Omental fat pad (tissue), 4 donors: Measurements from ENCODE around the gene MYG1. TPM values are rescaled to one million over a fixed set of nuclear protein-coding genes. Genes with fewer than 3 reads are reported as not detected.

Source experiments
- ATAC-seq: fragments of 150-250 bp; one replicate; pipeline ENCODE4 v1.9.1; 2016; ENCODE audit warnings: mild to moderate bottlenecking, moderate library complexity; ENCODE audit not compliant: low FRiP score
- DNase-seq: peaks from one replicate; pipeline ENCODE4 v3.0.0-alpha.2; 2019; ENCODE audit warnings: low spot score
- CTCF ChIP-seq, 3 donors: fragments of 450-650 bp; IDR thresholded peaks; one replicate each; pipeline ENCODE4 v1.5.1; 2016 to 2017; ENCODE audit warnings: antibody characterized with exemption in 3 of 3, mild to moderate bottlenecking in 3 of 3, moderate library complexity in 2 of 3
- total RNA-seq, 4 donors: library from RNA; depleted of rRNA; stranded (reverse); fragments of >200 nt; gene quantifications; one replicate each; pipeline ENCODE4 v1.1.0, GENCODE V29; 2016

Gene MYG1
- total RNA-seq, 4 donors from 2014 or later: 33.9 to 42.6 (median 35.7) TPM

GRCh38 chr12:53320352-53321195, 21.1 kb downstream of the MYG1 start:
- peak; percentile 5 for ATAC-seq
- TF ChIP-seq CTCF (IDR thresholded peaks at IDR 0.05): no peak
- no peak for DNase-seq

- DNase-seq: no peak
- no peak for ATAC-seq
Measured at GRCh38 chr12:53324113-53324778, 24.8 kb downstream of the MYG1 start.

GRCh38 chr12:53324779-53325510, 25.4 kb downstream of the MYG1 start:
- ATAC-seq (peak; percentile 84), DNase-seq (peak; percentile 80)
- TF ChIP-seq CTCF (IDR thresholded peaks at IDR 0.05): peak in 1 of 3 donors; percentile 25

More at GRCh38 chr12:53324113-53324778, 24.8 kb downstream of the MYG1 start:
- no peak for TF ChIP-seq CTCF (IDR thresholded peaks at IDR 0.05)

- TF ChIP-seq CTCF (IDR thresholded peaks at IDR 0.05): no peak
- no peak for DNase-seq
- ATAC-seq: peak; percentile 20
Measured at GRCh38 chr12:53325511-53326061, 26.1 kb downstream of the MYG1 start.

GRCh38 chr12:53326460-53327185, 27.1 kb downstream of the MYG1 start:
- TF ChIP-seq CTCF (IDR thresholded peaks at IDR 0.05): no peak
- DNase-seq (no peak), ATAC-seq (no peak)

GRCh38 chr12:53327435-53328042, 28.0 kb downstream of the MYG1 start:
- no peak for TF ChIP-seq CTCF (IDR thresholded peaks at IDR 0.05)
- ATAC-seq (no peak), DNase-seq (no peak)
